Skeletal muscle cell (primary cell): ENCODE measurements around the gene ALKBH7.
A peak's percentile ranks its signal among the peaks of the same experiment; 100 is the strongest.
"Not testable (repeated sequence)": the region's sequence is repeated elsewhere in the genome, so short reads cannot be mapped to it uniquely, and the experiment has no call there.

Experiments used
- DNase-seq: peaks from one replicate; pipeline ENCODE4 v3.0.0-alpha.2; 2010; ENCODE audit warnings: low read depth
- H3K4me3 ChIP-seq: 2 replicates; pipeline ENCODE4 v1.5.1; 2011; ENCODE audit warnings: low read depth, mild to moderate bottlenecking, control low read depth, low read length, moderate library complexity

ALKBH7 gene, protein sequence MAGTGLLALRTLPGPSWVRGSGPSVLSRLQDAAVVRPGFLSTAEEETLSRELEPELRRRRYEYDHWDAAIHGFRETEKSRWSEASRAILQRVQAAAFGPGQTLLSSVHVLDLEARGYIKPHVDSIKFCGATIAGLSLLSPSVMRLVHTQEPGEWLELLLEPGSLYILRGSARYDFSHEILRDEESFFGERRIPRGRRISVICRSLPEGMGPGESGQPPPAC

DNA sequence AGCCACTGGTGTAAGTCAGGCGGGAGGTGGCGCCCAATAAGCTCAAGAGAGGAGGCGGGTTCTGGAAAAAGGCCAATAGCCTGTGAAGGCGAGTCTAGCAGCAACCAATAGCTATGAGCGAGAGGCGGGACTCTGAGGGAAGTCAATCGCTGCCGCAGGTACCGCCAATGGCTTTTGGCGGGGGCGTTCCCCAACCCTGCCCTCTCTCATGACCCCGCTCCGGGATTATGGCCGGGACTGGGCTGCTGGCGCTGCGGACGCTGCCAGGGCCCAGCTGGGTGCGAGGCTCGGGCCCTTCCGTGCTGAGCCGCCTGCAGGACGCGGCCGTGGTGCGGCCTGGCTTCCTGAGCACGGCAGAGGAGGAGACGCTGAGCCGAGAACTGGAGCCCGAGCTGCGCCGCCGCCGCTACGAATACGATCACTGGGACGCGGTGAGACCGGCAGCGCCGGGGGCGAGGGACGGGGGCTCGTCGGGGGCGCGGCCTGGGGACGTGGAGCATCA lies at the start of gene ALKBH7:
TSS of gene ALKBH7 (plus strand) at position 201 of the 502 bp plus-strand sequence. CDS start at position 228, 27 bp downstream.
- peak; percentile 99 for DNase-seq
- H3K4me3 ChIP-seq = peak within 1 kb of the TSS; percentile 78

DNA sequence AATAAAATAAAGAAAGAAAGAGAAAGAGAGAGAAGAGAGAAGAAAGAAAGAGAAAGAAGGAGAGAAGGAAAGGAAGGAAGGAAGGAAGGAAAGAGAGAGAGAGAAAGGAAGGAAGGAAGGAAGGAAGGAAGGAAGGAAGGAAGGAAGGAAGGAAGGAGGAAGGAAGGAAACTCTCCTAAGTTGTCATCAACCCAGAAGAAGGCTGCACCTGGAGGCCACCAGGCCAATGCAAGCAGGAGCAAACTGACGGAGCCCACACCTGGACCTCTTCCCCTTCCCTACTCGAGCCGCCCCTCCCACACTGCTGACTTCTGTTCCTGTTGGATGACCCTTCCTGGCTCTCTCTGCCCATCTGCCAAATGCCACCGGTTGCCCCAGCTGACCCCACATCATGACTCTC lies 47.8 kb upstream of the ALKBH7 start:
- no peak overlapping the region for H3K4me3 ChIP-seq
- no peak for DNase-seq

DNA sequence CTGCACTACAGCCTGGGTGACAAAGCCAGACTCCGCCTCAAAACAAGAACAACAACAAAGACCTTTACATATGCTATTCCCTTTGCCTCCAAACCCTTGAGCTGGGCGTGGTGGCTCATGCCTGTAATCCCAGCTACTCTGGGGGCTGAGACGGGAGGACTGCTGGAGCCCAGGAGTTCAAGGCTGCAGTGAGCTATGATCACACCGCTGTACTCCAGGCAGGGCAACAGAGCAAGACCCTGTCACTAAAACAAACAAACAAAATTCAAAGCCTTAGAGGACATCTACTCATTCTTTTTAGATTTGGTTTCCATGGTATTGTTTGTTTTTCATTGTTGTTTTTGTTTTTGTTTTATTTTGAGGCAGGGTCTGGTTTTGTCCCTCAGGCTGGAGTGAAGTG lies 47.0 kb upstream of the ALKBH7 start:
- H3K4me3 ChIP-seq = no peak overlapping the region
- no peak for DNase-seq

DNA sequence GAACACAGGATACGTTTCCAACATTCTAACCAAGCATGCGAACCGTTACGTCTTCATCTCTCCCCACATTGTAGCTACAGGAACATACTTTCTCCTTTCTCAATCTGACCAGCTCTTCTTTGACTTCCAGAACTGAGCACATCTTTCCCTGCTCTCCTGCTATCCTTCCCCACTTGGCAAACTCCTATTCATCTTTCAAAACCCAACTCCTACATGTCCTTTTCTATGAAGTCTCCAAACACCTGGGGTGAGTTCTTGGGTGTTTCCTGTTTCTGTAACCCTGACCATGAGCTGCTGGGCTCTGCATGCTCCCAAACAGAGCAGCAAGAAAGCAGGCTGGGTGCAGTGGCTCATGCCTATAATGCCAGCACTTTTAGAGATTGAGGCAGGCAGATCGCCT lies 45.8 kb upstream of the ALKBH7 start:
- no peak for DNase-seq
- H3K4me3 ChIP-seq = no peak overlapping the region

DNA sequence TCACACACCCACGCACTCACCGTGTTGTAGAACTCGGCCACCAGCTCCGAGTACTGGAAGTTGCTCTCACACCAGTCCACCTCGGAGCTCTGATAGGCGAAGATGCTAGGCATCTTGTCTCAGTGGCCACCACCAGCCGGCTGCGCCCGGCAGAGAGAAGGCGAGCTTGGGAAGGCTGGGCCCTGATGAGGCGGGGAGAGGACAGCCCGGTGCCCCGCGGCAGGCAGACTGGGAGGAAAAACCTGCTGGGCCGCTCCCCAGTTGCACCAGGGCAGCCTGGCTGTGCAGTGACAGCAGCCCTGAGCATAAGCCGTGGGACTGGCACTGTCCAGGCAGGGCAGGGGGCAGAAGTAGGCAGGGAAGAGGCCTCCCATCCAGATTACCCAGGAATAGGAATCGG lies 39.2 kb upstream of the ALKBH7 start, which contains the start of gene ACER1:
TSS of gene ACER1 (minus strand) at position 174 of the 400 bp plus-strand sequence. CDS start at position 113, 61 bp downstream.
- no peak within 1 kb of the TSS for H3K4me3 ChIP-seq
- DNase-seq = no peak

DNA sequence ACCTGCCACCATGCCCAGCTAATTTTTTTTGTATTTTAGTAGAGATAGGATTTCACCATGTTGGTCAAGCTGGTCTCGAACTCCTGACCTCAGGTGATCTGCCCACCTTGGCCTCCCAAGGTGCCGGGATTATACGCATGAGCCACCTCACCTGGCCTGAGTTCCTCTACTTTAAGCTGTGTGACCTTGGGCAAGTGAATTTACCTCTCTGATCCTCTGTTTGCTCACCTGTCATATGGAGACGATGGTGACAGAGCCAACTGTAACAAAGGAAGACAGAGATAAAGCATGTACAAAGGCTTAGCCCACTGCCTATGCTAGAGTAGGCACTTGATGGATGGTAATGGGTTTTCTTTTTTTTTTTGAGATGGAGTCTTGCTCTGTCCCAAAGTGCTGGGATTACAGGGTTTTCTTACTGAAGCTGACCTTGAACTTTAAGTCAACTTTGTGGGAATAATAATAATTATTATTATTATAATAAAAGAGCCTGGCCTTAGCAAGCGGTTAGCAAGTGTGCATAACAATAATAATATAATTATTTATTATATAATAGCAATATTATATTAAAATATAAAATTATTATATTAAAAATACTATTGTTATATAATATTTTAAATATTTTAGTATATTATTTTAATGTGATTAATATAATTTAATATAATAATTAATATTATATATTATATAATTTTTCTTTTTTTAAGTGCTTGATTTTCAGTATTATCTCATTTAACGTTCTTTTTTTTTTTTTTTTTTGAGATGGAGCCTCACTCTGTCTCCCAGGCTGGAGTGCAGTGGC lies 37.9 kb upstream of the ALKBH7 start:
- no peak overlapping the region for H3K4me3 ChIP-seq
- no peak for DNase-seq

DNA sequence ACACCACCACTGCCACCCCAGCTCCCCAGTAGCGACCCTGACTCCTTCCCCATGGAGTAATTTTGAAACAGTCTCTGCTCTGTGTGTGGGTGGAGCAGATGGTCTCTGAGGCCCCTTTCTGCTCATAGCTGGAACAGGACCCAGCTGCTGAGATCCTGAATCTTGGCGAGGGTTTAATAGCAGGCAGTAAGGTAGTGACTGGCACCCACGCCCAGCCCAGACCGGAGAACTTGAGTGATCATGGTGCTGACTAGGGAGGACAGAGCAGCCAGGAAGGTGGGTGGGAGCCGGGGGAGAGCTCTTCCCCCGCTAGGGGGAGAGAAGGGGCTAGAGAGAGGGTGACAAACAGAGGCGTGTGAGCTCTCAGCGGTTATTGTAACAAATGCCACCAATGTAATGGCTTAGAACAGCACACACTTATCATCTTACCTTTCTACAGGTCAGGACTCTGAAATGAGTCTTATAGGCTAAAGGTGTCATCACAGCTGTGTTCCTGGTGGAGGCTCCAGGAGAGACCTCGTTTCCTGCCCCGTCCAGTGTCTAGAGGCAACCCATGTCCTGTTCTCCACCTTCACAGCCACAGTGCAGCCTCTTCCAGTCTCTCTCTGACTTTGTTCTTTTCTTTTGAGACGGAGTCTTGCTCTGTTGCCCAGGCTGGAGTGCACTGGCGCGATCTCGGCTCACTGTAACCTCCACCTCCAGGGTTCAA lies 31.9 kb upstream of the ALKBH7 start:
- no peak overlapping the region for H3K4me3 ChIP-seq
- DNase-seq = no peak

DNA sequence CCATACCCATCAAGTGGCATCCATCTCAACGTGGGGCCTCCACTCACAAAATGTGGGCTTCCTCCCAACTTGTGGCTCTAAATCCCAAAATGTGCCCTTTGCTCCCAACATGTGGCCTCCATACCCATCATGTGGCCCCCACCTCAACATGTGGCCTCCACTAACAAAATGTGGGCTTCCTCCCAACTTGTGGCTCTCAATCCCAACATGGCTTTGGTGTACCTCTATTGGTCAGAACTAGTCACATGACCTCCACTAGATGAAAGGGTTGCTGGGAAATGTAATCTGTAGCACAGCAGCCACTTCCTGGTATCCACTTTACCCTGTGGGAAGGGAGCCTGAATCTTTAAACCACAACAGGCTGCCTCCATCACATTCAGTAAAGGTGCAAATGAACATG lies 29.1 kb upstream of the ALKBH7 start:
- DNase-seq = no peak
- H3K4me3 ChIP-seq = no peak overlapping the region

DNA sequence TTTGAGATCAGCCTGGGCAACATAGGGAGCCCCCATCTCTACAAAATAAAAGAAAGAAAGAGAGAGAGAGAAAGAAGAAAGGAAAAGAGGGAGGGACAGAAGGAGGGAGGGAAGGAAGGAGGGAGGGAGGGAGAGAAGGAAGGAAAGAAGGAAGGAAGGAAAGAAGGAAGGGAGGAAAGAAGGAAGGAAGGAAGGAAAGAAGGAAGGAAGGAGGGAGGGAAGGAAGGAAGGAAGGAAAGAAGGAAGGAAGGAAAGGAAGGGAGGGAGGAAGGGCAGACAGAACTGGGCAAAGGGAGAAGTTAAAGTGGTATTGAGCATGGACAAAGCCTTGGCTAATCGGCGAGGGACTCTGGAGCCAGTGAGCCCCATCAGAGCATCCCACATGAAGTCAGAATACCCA lies 23.3 kb upstream of the ALKBH7 start:
- not testable (repeated sequence) for DNase-seq, H3K4me3 ChIP-seq

DNA sequence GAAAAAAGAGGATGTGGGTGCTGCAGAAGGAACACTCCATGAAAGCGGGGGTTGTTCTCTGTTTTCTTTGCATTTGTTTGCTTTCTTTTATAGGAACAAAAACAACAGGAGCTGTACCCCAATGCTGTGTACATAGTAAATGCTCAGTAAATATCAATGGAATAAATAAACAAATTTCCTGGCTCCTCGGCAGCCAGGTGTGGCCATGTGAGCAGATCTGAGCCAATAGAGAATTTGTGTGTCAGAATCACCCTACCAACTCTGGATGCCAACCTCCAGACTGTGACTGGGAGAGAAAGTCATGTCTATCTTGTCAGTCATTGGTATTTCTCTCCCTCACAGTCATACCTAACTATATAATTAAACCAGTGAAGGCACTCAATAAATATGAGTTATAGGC lies 21.9 kb upstream of the ALKBH7 start:
- no peak overlapping the region for H3K4me3 ChIP-seq
- DNase-seq = no peak

DNA sequence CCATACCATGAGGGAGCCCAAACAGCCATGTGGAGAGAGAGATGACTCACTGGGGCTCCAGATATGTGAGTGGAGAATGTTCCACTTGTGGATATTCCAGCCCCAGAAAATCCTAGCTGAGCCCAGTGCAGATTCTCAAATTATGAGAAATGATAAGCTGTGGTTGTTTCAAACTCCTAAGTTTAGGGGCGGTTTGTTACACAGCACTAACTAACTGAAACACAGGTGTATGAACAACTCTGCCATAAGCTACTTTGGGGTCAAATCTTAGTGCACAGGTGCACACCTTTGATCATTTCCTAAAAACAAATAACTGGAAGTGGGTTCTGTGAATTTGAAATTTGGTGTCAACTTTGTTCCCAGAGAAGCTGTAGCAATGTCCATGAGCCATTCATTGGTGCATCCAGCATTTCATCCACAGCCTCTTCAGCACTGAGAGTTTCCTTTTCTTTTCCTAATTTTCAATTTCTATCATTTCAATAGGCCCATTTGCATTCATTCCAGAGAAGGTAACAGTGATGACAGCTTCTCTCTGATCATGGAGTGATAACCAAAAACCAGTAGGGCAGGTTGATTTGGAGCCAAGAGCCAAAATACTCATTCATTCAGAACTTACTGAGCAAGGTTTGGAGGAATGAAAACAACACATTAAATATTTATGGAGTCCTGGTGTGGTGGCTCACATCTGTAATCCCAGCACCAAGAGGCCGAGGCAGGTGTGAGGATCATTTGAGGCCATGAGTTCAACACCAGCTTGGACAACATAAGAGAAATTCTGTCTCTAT lies 20.0 kb upstream of the ALKBH7 start:
- no peak for DNase-seq
- H3K4me3 ChIP-seq = no peak overlapping the region

DNA sequence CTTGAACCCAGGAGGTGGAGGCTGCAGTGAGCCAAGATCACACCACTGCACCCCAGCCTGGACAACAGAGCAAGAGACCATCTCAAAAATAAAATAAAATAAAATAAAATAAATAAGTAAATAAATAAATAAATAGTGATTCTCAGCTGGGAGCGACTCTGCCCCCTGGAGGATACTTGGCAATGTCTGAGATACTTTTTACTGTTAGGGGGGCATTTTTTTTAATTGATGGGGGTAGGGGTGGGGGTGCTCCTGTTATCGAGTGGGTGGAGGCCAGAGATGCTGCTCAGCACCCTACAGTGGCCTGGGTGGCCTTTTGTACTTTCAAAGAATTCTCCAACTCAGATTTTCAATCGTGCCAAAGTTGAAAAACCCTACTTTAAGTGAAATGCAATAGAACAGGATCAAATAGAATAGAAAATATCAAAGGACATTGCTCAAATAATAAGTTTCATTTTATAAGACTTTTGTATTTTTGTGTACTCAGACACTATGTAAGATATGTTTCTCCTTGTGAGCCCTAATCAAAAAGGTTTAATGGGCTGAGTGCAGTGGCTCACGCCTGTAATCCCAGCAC lies 18.4 kb upstream of the ALKBH7 start:
- H3K4me3 ChIP-seq = no peak overlapping the region
- no peak for DNase-seq

DNA sequence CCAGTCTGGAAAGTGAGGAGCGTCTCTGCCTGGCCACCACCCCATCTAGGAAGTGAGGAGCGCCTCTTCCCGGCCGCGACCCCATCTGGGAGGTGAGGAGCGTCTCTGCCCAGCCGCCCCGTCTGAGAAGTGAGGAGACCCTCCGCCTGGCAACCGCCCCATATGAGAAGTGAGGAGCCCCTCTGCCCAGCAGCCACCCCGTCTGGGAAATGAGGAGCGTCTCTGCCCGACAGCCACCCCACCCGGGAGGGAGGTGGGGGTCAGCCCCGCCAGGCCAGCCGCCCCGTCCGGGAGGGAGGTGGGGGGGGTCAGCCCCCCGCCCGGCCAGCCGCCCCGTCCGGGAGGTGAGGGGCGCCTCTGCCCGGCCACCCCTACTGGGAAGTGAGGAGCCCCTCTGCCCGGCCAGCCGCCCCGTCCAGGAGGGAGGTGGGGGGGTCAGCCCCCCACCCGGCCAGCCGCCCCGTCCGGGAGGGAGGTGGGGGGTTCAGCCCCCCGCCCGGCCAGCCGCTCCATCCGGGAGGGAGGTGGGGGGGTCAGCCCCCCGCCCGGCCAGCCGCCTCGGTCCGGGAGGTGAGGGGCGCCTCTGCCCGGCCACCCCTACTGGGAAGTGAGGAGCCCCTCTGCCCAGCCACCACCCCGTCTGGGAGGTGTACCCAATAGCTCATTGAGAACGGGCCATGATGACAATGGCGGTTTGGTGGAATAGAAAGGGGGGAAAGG lies 17.1 kb upstream of the ALKBH7 start:
- H3K4me3 ChIP-seq, DNase-seq: not testable (repeated sequence)

DNA sequence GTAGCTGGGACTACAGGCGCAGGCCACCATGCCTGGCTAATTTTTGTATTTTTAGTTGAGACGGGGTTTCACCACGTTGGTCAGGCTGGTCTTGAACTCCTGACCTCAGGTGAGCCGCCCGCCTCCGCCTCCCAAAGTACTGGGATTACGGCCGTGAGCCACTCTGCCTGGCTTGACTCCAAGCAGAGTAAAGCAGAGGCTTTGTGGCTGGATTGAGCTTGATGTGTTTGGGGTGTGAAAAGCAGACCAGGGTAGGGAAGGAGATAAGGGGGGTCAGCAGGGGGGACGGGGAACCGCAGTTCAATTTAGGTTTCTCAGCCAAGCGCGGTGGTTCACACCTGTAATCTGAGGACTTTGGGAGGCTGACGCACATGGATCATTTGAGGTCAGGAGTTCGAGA lies 15.4 kb upstream of the ALKBH7 start:
- no peak for DNase-seq
- no peak overlapping the region for H3K4me3 ChIP-seq

DNA sequence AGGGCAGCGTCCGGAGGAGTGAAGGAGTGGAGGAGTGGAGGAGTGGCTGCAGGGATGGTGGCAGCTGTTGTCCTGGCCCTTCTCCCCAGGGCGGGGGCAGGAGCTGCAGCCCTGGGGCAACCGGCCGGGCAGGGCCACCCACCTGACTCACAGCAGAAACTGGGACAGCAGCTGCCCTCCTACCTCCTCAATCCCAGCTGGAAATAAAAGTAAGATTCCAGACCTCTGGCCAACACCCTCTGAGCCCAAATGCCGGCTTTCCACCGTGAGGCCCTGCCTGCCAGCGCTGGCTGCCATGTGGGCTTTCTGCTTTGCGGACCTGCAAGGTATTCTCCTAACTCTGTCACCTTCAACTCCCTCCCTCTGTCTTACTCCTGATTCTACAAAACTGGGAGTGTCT lies 14.6 kb upstream of the ALKBH7 start:
- no peak overlapping the region for H3K4me3 ChIP-seq
- no peak for DNase-seq

DNA sequence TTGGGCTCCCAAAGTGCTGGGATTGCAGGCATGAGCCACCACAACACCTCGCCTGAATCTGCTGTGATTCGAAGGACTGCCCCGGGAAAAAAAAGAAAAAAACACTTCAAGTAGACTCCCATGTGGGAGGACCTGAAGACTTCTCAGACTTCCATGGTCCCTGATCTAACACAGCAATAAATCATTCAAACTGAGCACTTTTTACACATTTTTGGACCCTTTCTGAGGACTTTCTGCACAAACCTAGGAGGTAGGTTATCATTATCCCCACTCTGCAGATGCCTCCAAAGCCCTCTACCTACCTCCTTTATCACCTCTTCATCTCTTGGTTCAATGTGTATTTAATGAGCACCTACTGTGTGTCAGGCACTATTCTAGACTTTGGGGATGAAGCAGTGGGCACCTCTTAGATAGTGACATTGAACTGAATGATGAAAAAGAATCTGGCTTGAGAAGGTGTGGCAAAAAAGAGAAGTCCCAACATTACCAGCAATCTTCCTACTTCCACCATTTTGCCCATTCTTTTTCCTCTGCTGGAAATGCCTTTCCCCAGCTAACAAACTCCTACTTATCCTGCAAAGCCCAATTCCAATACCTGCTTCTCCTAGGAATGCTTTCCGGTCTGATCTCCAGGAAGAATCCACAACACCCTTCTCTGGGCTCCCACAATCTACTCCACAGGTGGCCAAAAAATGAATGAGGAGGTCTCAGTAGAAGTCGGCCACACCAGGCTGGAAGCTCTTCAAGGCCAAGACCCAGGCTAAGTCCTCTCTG lies 12.8 kb upstream of the ALKBH7 start:
- H3K4me3 ChIP-seq = no peak overlapping the region
- DNase-seq = no peak

DNA sequence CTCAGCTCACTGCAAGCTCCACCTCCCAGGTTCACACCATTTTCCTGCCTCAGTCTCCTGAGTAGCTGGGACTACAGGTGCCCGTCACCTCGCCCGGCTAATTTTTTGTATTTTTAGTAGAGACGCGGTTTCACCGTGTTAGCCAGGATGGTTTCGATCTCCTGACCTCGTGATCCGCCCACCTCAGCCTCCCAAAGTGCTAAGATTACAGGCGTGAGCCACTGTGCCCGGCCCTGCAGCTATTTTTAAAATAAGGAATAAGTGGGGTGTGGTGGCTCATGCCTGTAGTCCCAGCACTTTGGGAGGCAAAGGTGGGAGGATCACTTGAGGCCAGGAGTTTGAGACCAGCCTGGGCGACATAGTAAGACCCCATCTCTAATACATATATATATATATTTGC lies 12.1 kb upstream of the ALKBH7 start:
- DNase-seq, H3K4me3 ChIP-seq: not testable (repeated sequence)

DNA sequence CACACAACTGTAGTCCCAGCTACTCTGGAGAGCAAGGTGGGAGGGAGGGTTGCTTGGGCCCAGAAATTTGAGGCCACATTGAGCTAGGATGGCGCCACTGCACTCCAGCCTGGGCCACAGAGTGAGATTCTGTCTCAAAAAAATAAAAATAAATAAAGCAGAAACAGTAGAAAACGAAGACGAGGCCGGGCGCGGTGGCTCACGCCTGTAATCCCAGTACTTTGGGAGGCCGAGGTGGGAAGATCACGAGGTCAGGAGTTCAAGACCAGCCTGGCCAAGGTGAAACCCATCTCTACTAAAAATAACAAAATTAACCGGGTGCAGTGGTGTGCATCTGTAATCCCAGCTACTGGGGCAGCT lies 11.8 kb upstream of the ALKBH7 start:
- not testable (repeated sequence) for DNase-seq
- H3K4me3 ChIP-seq = peak overlapping the region; percentile 69
